NCI-H748 (cell line): ENCODE results near the gene ORMDL3.
"Not testable (repeated sequence)": the region's sequence is repeated elsewhere in the genome, so short reads cannot be mapped to it uniquely, and the experiment has no call there.

Source experiments
- DNase-seq: peaks from one replicate; lab custom pipeline; 2025; ENCODE audit not compliant: unreplicated experiment; lab: John Stamatoyannopoulos, UW

ORMDL3 gene

DNA sequence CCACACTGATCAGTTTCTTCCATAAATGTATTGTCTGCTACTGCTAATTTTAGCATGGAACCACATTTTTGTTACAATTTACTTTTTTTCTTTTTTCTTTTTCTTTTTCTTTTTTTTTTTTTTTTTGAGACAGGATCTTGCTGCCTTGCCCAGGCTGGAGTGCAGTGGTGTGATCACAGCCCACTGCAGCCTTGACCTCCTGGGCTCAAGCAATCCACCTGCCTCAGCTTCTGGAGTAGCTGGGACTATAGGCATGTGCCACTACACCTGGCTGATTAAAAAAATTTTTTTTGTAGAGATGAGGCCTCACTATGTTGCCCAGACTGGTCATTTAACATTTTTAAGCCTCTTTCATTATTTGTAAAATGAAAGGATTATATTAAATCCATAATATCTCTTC is 40.3 kb downstream of the ORMDL3 start:
- DNase-seq, result no peak

DNA sequence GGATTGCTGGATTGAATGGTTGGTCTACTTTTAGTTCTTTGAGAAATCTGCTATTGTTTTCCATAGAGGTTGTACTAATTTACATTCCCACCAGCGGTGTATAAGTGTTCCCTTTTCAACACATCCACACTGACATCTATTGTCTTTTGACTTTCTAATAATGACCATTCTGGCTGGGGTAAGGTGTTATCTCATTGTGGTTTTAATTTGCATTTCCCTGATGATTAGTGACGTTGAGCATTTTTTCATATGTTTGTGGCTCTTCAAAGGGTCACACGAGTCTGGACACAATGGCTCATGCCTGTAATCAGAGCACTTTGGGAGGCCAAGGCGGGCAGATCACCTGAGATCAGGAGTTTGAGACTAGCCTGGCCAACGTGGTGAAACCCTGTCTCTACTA is 41.3 kb downstream of the ORMDL3 start:
- DNase-seq, result not testable (repeated sequence)

DNA sequence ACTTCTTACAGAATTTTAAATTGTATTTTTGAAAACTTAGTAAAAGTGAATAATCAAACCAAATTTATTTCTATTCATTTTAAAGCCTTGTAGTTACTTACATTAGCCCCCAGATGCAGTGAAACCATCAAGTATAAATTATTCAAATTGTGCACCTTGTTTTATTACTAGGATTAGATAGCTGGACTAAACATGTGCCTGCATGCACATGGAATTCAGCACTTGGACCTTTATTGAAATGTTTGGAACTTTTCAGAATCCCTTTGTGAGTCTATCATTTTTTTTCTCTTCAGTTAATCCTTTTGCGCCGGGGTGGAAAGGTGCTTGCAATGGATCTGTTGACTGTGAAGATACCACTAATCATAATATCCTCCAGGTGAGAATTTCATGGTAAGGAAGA is 54.6 kb downstream of the ORMDL3 start:
- DNase-seq, result no peak

DNA sequence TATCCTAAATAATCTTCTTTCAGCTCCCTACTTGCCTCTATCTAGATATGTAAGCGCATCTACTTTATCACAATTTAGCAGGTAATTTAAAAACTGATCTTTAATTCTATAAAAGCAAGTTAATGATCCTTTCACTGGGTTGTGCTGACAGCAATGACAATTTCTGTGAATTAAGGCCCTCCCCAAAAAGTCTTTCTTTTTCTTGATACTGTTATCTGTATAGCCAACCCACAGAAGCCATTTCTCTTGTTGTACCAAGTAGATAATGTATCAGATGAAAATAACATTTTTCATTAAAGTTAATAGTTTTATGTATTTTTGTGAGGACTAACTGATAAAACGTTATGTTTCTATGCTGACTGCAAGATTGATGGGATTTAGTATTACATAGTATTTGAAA is 55.6 kb downstream of the ORMDL3 start:
- no peak for DNase-seq
